ENCODE measurements around the gene MSANTD7.

MSANTD7 gene

DNA sequence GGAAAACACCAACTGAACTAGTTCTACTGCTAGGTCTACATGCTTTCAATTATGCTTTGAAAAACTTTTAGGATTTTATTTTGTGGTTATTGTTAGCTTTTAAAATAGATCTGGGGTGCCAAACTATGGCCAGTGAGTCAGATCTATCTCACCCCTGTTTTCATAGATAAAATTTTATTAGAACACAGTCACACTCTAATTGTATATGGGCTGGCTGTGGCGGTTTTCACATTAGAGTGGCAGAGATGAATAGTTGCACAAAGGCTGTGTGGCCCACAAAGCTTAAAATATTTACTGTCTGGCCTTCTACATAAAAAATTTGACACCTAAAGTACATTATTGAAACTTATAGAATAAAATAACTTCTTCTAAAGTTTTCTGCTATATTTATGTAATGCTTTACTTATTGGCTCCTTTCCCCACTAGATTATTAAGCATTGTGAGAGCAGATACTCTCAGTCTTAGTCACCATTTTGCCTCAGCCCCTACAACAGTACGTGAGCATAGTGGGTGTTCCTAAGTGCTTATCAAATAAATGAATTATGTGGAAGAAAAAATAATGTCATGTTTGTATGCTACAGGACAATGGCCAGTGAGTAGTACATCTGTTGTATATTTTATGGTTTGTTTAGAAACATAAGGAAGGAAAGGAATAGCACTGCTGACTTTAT lies 35.1 kb downstream of the MSANTD7 start:
- Histone ChIP-seq H3K9me2 (replicated peaks; ENCODE audit: insufficient read depth, low read length) (no peaks in the 10 kb centered on the region), H4K20me1 (ENCODE audit: insufficient read depth, low read length) (no peaks in the 10 kb centered on the region), H3K27ac (ENCODE audit: low read length) (no peak overlapping the region), H3K9ac (ENCODE audit: low read length) (no peak overlapping the region), H2AFZ (ENCODE audit: low read length) (no peak overlapping the region), H3F3A (ENCODE audit: insufficient read depth, low read length) (no peaks in the 10 kb centered on the region), H3K4me2 (ENCODE audit: low read depth, low read length) (no peak overlapping the region), H3K27me3 (replicated peaks; ENCODE audit: insufficient read depth, low read length) (no peaks in the 10 kb centered on the region), H3K4me3 (ENCODE audit: low read length) (no peak overlapping the region), H3K36me3 (replicated peaks; ENCODE audit: insufficient read depth, low read length) (no peaks in the 10 kb centered on the region; the same call in 1 of the 2 replicates), H3K79me2 (ENCODE audit: low read length) (peaks cover 26% of the 10 kb centered on the region), H3K9me3 (replicated peaks; ENCODE audit: insufficient read depth, low read length) (no peaks in the 10 kb centered on the region), H3K4me1 (ENCODE audit: low read length) (peaks cover 15% of the 10 kb centered on the region)
- DNase-seq = no peak
- TF ChIP-seq EZH2 (optimal IDR thresholded peaks at IDR 0.05; ENCODE audit: low read depth, low read length) = no peak
- TF ChIP-seq, protein P1, sequence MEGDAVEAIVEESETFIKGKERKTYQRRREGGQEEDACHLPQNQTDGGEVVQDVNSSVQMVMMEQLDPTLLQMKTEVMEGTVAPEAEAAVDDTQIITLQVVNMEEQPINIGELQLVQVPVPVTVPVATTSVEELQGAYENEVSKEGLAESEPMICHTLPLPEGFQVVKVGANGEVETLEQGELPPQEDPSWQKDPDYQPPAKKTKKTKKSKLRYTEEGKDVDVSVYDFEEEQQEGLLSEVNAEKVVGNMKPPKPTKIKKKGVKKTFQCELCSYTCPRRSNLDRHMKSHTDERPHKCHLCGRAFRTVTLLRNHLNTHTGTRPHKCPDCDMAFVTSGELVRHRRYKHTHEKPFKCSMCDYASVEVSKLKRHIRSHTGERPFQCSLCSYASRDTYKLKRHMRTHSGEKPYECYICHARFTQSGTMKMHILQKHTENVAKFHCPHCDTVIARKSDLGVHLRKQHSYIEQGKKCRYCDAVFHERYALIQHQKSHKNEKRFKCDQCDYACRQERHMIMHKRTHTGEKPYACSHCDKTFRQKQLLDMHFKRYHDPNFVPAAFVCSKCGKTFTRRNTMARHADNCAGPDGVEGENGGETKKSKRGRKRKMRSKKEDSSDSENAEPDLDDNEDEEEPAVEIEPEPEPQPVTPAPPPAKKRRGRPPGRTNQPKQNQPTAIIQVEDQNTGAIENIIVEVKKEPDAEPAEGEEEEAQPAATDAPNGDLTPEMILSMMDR (IDR thresholded peaks at IDR 0.05; ENCODE audit: low read length) = no peak
- no peak for TF ChIP-seq EZH2phosphoT487 (IDR thresholded peaks at IDR 0.05; ENCODE audit: low read length)

DNA sequence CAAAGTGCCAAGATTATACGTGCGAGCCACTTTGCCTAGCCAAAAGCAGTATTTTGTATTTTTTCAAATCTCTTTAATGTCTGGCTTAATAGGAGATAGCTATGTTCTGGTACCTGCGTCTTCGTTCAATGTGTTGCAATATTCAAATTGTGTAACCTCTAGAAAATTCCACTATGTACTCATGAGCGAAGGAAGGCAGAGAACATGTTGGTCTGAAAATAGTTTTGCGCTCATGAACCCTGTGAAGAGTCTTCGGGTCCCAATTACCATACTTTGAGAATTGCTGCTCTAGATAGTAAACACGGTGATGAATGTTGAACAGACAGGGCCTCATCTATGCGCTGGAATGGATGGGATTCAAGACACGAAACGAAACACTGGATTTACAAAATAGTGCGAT lies 37.8 kb downstream of the MSANTD7 start:
- Histone ChIP-seq H3K4me2 (ENCODE audit: low read depth, low read length) (no peak overlapping the region), H4K20me1 (ENCODE audit: insufficient read depth, low read length) (no peaks in the 10 kb centered on the region)

DNA sequence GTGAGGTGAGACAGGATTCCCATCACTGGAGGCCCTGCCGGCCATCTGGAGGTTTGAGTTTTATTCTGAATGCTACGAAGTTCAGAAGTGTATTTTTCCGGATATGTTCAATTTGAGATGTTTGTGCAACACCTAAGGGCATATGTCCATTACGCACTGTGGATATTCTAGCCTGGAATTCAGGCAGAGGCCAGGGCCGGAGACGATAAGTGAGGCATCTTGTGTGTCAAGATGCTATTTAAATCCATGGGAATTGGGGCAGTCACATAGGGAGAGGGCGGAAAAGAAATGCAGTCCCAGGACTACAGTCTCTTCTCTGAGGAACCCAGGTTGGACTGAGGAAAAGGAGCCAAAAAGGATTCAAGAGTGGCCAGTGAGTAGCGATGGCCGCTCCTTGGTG lies 38.7 kb downstream of the MSANTD7 start:
- Histone ChIP-seq H3K4me1 (ENCODE audit: low read length) (peaks cover 13% of the 10 kb centered on the region), H3K27ac (ENCODE audit: low read length) (no peak overlapping the region), H2AFZ (ENCODE audit: low read length) (no peak overlapping the region), H3K4me2 (ENCODE audit: low read depth, low read length) (no peak overlapping the region), H3K9ac (ENCODE audit: low read length) (no peak overlapping the region), H3K36me3 (replicated peaks; ENCODE audit: insufficient read depth, low read length) (peaks cover 3% of the 10 kb centered on the region; the same call in 1 of the 2 replicates), H3K79me2 (ENCODE audit: low read length) (peaks cover 58% of the 10 kb centered on the region), H3K9me3 (replicated peaks; ENCODE audit: insufficient read depth, low read length) (no peaks in the 10 kb centered on the region), H3K4me3 (ENCODE audit: low read length) (no peak overlapping the region), H3F3A (ENCODE audit: insufficient read depth, low read length) (no peaks in the 10 kb centered on the region), H3K27me3 (replicated peaks; ENCODE audit: insufficient read depth, low read length) (no peaks in the 10 kb centered on the region), H3K9me2 (replicated peaks; ENCODE audit: insufficient read depth, low read length) (no peaks in the 10 kb centered on the region), H4K20me1 (ENCODE audit: insufficient read depth, low read length) (no peaks in the 10 kb centered on the region)
- no peak for TF ChIP-seq EZH2 (optimal IDR thresholded peaks at IDR 0.05; ENCODE audit: low read depth, low read length)
- TF ChIP-seq EZH2phosphoT487 (IDR thresholded peaks at IDR 0.05; ENCODE audit: low read length) = no peak
- TF ChIP-seq, protein P1 (IDR thresholded peaks at IDR 0.05; ENCODE audit: low read length) = no peak
- DNase-seq = no peak

More for the DNA sequence above, 37.8 kb downstream of the MSANTD7 start:
- Histone ChIP-seq H3K79me2 (ENCODE audit: low read length) (peaks cover 49% of the 10 kb centered on the region), H3K4me3 (ENCODE audit: low read length) (no peak overlapping the region), H3K9me3 (replicated peaks; ENCODE audit: insufficient read depth, low read length) (no peaks in the 10 kb centered on the region), H3K27ac (ENCODE audit: low read length) (no peak overlapping the region), H3F3A (ENCODE audit: insufficient read depth, low read length) (no peaks in the 10 kb centered on the region), H3K9me2 (replicated peaks; ENCODE audit: insufficient read depth, low read length) (no peaks in the 10 kb centered on the region), H3K4me1 (ENCODE audit: low read length) (peaks cover 18% of the 10 kb centered on the region), H3K36me3 (replicated peaks; ENCODE audit: insufficient read depth, low read length) (no peaks in the 10 kb centered on the region; the same call in 1 of the 2 replicates), H3K9ac (ENCODE audit: low read length) (no peak overlapping the region), H3K27me3 (replicated peaks; ENCODE audit: insufficient read depth, low read length) (no peaks in the 10 kb centered on the region), H2AFZ (ENCODE audit: low read length) (no peak overlapping the region)
- TF ChIP-seq, protein P1 (IDR thresholded peaks at IDR 0.05; ENCODE audit: low read length) = no peak
- TF ChIP-seq EZH2phosphoT487 (IDR thresholded peaks at IDR 0.05; ENCODE audit: low read length) (no peak), EZH2 (optimal IDR thresholded peaks at IDR 0.05; ENCODE audit: low read depth, low read length) (no peak)
- no peak for DNase-seq
